GM19438 (cell line): ENCODE results near the gene TALDO1.

Source experiments
- ATAC-seq: cut with Tn5 transposase; IDR thresholded peaks from one replicate; pipeline ENCODE4 v1.9.1; 2021; ENCODE audit warnings: low read depth; ENCODE audit not compliant: unreplicated experiment

The TALDO1 gene

GRCh38 chr11:813456-814096 is 66.3 kb downstream of the TALDO1 start:
- no peak for ATAC-seq
